ENCODE measurements around the gene ETS1.

ETS1 gene

DNA sequence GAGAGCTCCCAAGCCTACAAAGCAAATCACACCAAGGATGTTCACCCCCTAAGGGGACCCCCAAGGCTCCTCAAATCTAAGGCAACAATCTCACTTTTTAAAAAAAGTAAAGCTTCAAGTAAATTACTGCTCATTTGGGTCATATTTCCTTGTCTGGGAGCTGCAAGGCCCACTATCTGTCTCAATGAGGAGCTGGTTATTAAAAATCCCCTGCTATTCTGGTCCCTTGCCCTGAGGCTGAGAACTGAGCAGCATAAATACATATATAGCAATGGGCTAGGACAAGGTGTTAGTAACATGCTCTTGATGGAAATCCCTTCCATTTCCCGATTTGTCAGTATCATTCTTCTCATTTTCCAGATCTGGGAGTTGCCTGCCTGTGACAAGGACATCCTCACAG lies 119.2 kb downstream of the ETS1 start:
- TF ChIP-seq, protein P1, sequence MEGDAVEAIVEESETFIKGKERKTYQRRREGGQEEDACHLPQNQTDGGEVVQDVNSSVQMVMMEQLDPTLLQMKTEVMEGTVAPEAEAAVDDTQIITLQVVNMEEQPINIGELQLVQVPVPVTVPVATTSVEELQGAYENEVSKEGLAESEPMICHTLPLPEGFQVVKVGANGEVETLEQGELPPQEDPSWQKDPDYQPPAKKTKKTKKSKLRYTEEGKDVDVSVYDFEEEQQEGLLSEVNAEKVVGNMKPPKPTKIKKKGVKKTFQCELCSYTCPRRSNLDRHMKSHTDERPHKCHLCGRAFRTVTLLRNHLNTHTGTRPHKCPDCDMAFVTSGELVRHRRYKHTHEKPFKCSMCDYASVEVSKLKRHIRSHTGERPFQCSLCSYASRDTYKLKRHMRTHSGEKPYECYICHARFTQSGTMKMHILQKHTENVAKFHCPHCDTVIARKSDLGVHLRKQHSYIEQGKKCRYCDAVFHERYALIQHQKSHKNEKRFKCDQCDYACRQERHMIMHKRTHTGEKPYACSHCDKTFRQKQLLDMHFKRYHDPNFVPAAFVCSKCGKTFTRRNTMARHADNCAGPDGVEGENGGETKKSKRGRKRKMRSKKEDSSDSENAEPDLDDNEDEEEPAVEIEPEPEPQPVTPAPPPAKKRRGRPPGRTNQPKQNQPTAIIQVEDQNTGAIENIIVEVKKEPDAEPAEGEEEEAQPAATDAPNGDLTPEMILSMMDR (IDR thresholded peaks at IDR 0.05; ENCODE audit: borderline replicate concordance, insufficient read depth, low read depth, low read length), result no peak
- no peak overlapping the region for H3K4me3 ChIP-seq (ENCODE audit: low read depth, low read length)

- H3K4me3 ChIP-seq (ENCODE audit: low read depth, low read length), result no peak overlapping the region
- TF ChIP-seq, protein P1 (IDR thresholded peaks at IDR 0.05; ENCODE audit: borderline replicate concordance, insufficient read depth, low read depth, low read length), result no peak
Observed at GRCh38 chr11:128467610-128468041, 119.7 kb downstream of the ETS1 start.

DNA sequence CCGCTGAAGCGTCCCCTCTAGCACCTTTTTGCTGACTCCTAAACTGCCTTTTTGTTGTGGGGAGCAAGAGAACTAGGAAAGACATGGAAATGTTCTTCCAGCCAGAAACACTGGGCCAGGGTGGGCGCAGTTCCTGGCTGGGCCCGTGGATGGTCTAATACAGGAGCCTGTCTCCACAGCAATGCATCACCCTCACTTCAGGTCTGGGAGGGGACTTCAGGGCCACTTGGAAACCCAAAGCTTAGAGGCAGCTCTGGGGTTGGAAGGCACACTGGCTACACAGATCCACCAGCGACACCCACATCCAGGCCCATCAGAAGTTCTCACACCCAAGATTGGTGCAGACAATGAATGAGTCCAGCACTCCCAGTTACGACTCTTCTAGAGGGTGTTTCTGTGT lies 120.3 kb downstream of the ETS1 start:
- TF ChIP-seq, protein P1 (IDR thresholded peaks at IDR 0.05; ENCODE audit: borderline replicate concordance, insufficient read depth, low read depth, low read length), result no peak
- no peak overlapping the region for H3K4me3 ChIP-seq (ENCODE audit: low read depth, low read length)

DNA sequence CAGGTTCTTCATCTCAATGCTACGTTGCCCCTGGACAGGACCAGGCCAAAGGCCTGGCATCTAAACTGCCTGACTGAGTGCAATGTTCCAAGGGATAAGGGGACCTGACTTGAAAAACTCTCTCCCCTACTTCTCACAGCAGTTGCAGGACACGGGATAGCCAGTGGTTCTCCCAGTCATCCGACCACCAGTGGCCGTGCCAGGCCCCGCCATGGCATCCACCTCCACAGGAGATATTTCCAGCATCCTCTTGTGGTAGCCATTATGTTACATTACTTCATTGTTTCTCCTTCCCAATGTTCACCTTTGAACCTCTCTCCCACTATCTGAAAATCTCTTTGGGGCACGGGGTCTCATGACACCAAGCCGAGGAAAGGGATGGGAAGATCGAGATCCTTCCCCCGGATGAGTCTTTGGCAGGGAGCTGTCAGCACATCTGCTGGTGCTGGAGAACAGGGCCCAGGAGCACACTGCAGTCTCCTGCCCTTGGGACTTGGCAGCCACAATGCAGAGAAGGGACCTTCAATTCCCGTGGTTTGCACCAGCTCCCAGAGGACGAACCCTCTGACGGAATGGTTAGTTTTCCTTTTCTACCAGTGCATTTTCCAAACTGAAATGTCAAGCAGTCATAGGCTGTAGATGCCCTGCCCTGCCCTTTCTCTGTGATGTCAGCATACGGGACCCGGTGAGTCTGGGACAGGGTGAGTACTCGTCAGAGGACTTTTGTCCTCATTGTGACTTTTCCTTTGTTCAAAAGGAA lies 121.2 kb downstream of the ETS1 start:
- TF ChIP-seq, protein P1 (IDR thresholded peaks at IDR 0.05; ENCODE audit: borderline replicate concordance, insufficient read depth, low read depth, low read length), result no peak
- H3K4me3 ChIP-seq (ENCODE audit: low read depth, low read length), result no peak overlapping the region

- TF ChIP-seq, protein P1 (IDR thresholded peaks at IDR 0.05; ENCODE audit: borderline replicate concordance, insufficient read depth, low read depth, low read length), result no peak
- no peak overlapping the region for H3K4me3 ChIP-seq (ENCODE audit: low read depth, low read length)
Observed at GRCh38 chr11:128465531-128465930, 121.8 kb downstream of the ETS1 start.

GRCh38 chr11:128464878-128465450 lies 122.4 kb downstream of the ETS1 start:
- TF ChIP-seq, protein P1 (IDR thresholded peaks at IDR 0.05; ENCODE audit: borderline replicate concordance, insufficient read depth, low read depth, low read length), result no peak
- no peak overlapping the region for H3K4me3 ChIP-seq (ENCODE audit: low read depth, low read length)

DNA sequence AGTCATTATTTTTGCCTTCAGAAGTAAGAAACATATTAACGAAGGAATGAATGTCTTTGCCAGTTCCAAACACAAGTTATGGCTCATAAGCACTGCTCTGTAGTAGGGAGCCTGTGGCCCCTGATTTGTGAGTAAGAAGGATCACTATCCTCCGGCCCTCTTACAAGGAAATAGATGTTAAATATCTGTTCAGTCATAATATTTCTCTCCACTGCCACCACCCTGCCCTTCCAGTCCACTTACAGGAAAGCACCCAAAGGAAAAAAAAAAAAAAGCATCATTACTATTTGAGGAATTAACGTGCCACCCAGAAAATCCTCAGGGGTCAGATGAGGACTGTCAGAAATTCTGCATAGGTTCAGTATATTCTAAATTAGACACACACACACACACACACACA lies 123.4 kb downstream of the ETS1 start:
- TF ChIP-seq, protein P1 (IDR thresholded peaks at IDR 0.05; ENCODE audit: borderline replicate concordance, insufficient read depth, low read depth, low read length), result no peak
- H3K4me3 ChIP-seq (ENCODE audit: low read depth, low read length), result no peak overlapping the region

All from GM12875 (cell line).